Breast epithelium (tissue), 3 donors: ENCODE measurements around the gene SUFU.

Experiments
- POLR2AphosphoS5 ChIP-seq, 3 donors: sonication (generic); formaldehyde crosslinking; IDR thresholded peaks; one replicate each; pipeline ENCODE4 v1.6.1; 2017; ENCODE audit warnings: antibody characterized with exemption in 3 of 3
- TF ChIP-seq, protein P1 (sequence below), 3 donors: fragments of 450-650 bp; IDR thresholded peaks; one replicate each; pipeline ENCODE4 v1.5.1; 2016 to 2017; ENCODE audit warnings: antibody characterized with exemption in 3 of 3, mild to moderate bottlenecking in 3 of 3, moderate library complexity in 3 of 3

DNA sequence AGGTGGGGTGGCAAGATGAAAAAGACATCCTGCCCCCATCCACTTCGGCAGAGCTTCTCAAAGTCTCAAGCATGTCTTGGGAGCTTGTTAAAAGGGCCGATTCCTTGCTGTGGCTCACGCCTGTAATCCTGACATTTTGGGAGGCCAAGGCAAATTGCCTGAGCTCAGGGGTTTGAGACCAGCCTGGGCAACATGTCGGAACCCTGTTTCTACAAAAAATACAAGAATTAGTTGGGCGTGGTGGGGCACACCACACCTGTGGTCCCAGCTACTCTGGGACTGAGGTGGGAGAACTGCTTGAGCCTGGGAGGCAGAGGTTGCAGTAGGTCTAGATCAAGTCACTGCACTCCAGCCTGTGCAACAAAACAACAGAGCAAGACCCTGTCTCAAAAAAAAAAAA is 155.0 kb downstream of the SUFU start:
- no peak for TF ChIP-seq POLR2AphosphoS5 (IDR thresholded peaks at IDR 0.05)
- TF ChIP-seq, protein P1, sequence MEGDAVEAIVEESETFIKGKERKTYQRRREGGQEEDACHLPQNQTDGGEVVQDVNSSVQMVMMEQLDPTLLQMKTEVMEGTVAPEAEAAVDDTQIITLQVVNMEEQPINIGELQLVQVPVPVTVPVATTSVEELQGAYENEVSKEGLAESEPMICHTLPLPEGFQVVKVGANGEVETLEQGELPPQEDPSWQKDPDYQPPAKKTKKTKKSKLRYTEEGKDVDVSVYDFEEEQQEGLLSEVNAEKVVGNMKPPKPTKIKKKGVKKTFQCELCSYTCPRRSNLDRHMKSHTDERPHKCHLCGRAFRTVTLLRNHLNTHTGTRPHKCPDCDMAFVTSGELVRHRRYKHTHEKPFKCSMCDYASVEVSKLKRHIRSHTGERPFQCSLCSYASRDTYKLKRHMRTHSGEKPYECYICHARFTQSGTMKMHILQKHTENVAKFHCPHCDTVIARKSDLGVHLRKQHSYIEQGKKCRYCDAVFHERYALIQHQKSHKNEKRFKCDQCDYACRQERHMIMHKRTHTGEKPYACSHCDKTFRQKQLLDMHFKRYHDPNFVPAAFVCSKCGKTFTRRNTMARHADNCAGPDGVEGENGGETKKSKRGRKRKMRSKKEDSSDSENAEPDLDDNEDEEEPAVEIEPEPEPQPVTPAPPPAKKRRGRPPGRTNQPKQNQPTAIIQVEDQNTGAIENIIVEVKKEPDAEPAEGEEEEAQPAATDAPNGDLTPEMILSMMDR (IDR thresholded peaks at IDR 0.05), result no peak
